Measurements from ENCODE around the gene RRP8. TPM values are rescaled to one million over a fixed set of nuclear protein-coding genes. Genes with fewer than 3 reads are reported as not detected.

The RRP8 gene
- total and polyA plus RNA-seq, 2 experiments from 2014 or later = 27.3 to 32.6 TPM

GRCh38 chr11:6566704-6567370, 36.6 kb downstream of the RRP8 start:
- no peak for TF ChIP-seq CTCF (IDR thresholded peaks at IDR 0.05; ENCODE audit: low read depth, low read length)
- no peak overlapping the region for H3K4me3 ChIP-seq
- H3K4me1 ChIP-seq (ENCODE audit: low read depth) = peaks cover 4% of the 10 kb centered on the region
- no peaks in the 10 kb centered on the region for H3K9me3 ChIP-seq (ENCODE audit: low read depth)
- H3K27me3 ChIP-seq = no peaks in the 10 kb centered on the region
- H3K27ac ChIP-seq = no peak overlapping the region
- no peak for DNase-seq (ENCODE audit: low read depth in 1 of 2, low spot score in 1 of 2)
- no peaks in the 10 kb centered on the region for H3K36me3 ChIP-seq

GRCh38 chr11:6565988-6566703, 37.3 kb downstream of the RRP8 start:
- Histone ChIP-seq H3K27ac (no peak overlapping the region), H3K9me3 (ENCODE audit: low read depth) (no peaks in the 10 kb centered on the region), H3K36me3 (no peaks in the 10 kb centered on the region), H3K27me3 (no peaks in the 10 kb centered on the region), H3K4me1 (ENCODE audit: low read depth) (peaks cover 4% of the 10 kb centered on the region), H3K4me3 (no peak overlapping the region)
- no peak for TF ChIP-seq CTCF (IDR thresholded peaks at IDR 0.05; ENCODE audit: low read depth, low read length)
- no peak for DNase-seq (ENCODE audit: low read depth in 1 of 2, low spot score in 1 of 2)

GRCh38 chr11:6565325-6565724, 38.1 kb downstream of the RRP8 start:
- Histone ChIP-seq H3K4me3 (no peak overlapping the region), H3K36me3 (no peaks in the 10 kb centered on the region), H3K4me1 (ENCODE audit: low read depth) (peaks cover 4% of the 10 kb centered on the region), H3K27ac (no peak overlapping the region), H3K27me3 (no peaks in the 10 kb centered on the region), H3K9me3 (ENCODE audit: low read depth) (no peaks in the 10 kb centered on the region)
- TF ChIP-seq CTCF (IDR thresholded peaks at IDR 0.05; ENCODE audit: low read depth, low read length) = no peak
- no peak for DNase-seq (ENCODE audit: low read depth in 1 of 2, low spot score in 1 of 2)

- Histone ChIP-seq H3K4me1 (ENCODE audit: low read depth) (peaks cover 2% of the 10 kb centered on the region), H3K27me3 (no peaks in the 10 kb centered on the region), H3K4me3 (no peak overlapping the region), H3K9me3 (ENCODE audit: low read depth) (no peaks in the 10 kb centered on the region), H3K36me3 (no peaks in the 10 kb centered on the region), H3K27ac (no peak overlapping the region)
- DNase-seq (ENCODE audit: low read depth in 1 of 2, low spot score in 1 of 2) = no peak
- no peak for TF ChIP-seq CTCF (IDR thresholded peaks at IDR 0.05; ENCODE audit: low read depth, low read length)
These were observed 39.7 kb downstream of the RRP8 start for GRCh38 chr11:6563667-6564066.

- Histone ChIP-seq H3K9me3 (ENCODE audit: low read depth) (no peaks in the 10 kb centered on the region), H3K4me3 (no peak overlapping the region), H3K4me1 (ENCODE audit: low read depth) (no peaks in the 10 kb centered on the region), H3K27me3 (no peaks in the 10 kb centered on the region), H3K36me3 (no peaks in the 10 kb centered on the region), H3K27ac (no peak overlapping the region)
- no peak for TF ChIP-seq CTCF (IDR thresholded peaks at IDR 0.05; ENCODE audit: low read depth, low read length)
- no peak for DNase-seq (ENCODE audit: low read depth in 1 of 2, low spot score in 1 of 2)
These were observed 40.2 kb downstream of the RRP8 start for GRCh38 chr11:6563121-6563619.
